GM12873 (cell line): ENCODE results near the gene DHX36.

Experiments
- TF ChIP-seq, protein P1 (sequence below): IDR thresholded peaks from 2 replicates; pipeline ENCODE4 v1.5.1; 2012; ENCODE audit warnings: low read depth, mild to moderate bottlenecking, moderate library complexity, low read length, control low read depth; ENCODE audit not compliant: insufficient read depth; ENCODE audit errors: missing control alignments

DHX36 gene

GRCh38 chr3:154314152-154314551 lies 10.1 kb downstream of the DHX36 start:
- TF ChIP-seq, protein P1, sequence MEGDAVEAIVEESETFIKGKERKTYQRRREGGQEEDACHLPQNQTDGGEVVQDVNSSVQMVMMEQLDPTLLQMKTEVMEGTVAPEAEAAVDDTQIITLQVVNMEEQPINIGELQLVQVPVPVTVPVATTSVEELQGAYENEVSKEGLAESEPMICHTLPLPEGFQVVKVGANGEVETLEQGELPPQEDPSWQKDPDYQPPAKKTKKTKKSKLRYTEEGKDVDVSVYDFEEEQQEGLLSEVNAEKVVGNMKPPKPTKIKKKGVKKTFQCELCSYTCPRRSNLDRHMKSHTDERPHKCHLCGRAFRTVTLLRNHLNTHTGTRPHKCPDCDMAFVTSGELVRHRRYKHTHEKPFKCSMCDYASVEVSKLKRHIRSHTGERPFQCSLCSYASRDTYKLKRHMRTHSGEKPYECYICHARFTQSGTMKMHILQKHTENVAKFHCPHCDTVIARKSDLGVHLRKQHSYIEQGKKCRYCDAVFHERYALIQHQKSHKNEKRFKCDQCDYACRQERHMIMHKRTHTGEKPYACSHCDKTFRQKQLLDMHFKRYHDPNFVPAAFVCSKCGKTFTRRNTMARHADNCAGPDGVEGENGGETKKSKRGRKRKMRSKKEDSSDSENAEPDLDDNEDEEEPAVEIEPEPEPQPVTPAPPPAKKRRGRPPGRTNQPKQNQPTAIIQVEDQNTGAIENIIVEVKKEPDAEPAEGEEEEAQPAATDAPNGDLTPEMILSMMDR, result no peak

DNA sequence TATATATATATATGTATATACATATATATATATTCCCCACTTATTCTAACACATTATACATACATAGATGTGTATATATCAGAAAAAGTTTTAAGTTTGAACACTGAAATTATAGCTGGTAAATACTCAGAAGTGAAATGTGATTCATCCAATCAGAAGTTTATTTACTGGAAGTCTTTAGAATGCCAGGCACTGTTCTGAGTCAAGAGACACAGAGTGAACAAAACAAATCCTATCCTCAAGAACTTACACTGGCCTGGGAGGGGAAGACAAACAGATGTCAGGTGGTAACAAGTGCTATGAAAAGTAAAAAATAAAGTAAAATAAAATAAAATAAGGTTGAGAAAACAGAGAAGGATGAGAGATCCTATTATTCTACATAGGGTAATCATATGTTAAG lies 13.4 kb downstream of the DHX36 start:
- TF ChIP-seq, protein P1, result no peak

GRCh38 chr3:154307363-154307762 lies 16.9 kb downstream of the DHX36 start:
- TF ChIP-seq, protein P1, result no peak

GRCh38 chr3:154304936-154305335 lies 19.4 kb downstream of the DHX36 start:
- TF ChIP-seq, protein P1, result no peak

DNA sequence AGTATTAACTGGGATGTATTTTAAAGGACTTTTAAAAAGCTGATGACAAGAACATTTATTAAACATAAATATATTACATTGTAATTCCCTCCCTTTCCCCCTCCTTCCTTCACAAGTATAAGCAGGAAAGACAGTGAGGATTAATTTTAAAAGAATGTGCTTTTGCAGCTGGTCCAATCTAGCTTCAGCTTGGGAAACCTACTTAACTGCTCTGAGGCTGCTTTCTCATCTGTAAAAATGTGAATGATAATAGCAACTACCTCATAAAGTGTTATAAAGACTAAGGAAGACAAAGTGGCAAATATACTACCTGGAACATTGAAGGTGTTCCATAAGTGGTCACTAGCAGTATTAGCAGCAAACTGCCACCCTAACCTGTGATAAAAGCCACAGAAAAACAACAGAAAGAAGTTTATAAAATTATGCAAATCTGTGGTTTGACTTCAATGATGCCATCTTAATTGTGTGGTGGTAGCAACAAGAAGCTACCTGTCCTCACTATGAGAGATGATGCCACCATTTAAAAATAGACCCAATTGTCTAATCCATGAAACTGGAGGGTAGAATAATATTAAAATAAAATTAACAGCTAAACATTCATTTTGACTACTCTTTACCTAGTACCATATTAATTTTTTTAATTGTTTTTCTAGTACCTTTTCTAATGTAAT lies 20.0 kb downstream of the DHX36 start:
- TF ChIP-seq, protein P1, result no peak

GRCh38 chr3:154301561-154301960 lies 22.7 kb downstream of the DHX36 start:
- TF ChIP-seq, protein P1, result no peak

- TF ChIP-seq, protein P1, result no peak
Measured at GRCh38 chr3:154294016-154294415, 30.3 kb downstream of the DHX36 start.
